B cell (primary cell): Measurements from ENCODE around the gene MAP1S. TPM values are rescaled to one million over a fixed set of nuclear protein-coding genes. Genes with fewer than 3 reads are reported as not detected.

Experiments
- ATAC-seq: fragments of 200-7000 bp; cut with Tn5 transposase; one replicate; pipeline ENCODE4 v1.10.0; 2021; ENCODE audit warnings: low read depth, mild to moderate bottlenecking, moderate number of reproducible peaks, moderate library complexity
- CTCF ChIA-PET: fragments of 350-600 bp; sonication (Branson Sonifier 250); formaldehyde crosslinking; loops from one replicate; lab custom pipeline; 2021; ENCODE audit warnings: antibody characterized with exemption, inconsistent platforms; lab: Charles Lee
- POLR2A ChIA-PET: fragments of 350-600 bp; sonication (Branson Sonifier 250); formaldehyde crosslinking; loops from one replicate; lab custom pipeline; 2021; ENCODE audit warnings: antibody characterized with exemption; lab: Charles Lee
- DNase-seq: peaks from one replicate; pipeline ENCODE4 v3.0.0; 2013
- H2AFZ ChIP-seq: 2 replicates; pipeline ENCODE4 v1.6.1; 2012; ENCODE audit warnings: mild to moderate bottlenecking, low read depth, low read length; ENCODE audit not compliant: insufficient read depth, poor library complexity, severe bottlenecking
- H3K27ac ChIP-seq, 2 donors: 1 replicate in 1 of 2; 2 replicates in 1 of 2; pipeline ENCODE4 v1.5.1; 2012 to 2013; ENCODE audit warnings: low read length in 2 of 2, mild to moderate bottlenecking in 2 of 2, moderate library complexity in 1 of 2
- H3K27me3 ChIP-seq, 4 experiments: fragments of 200-600 bp in 1 of 4; sonication (generic) in 1 of 4; replicated peaks in 1 of 4; 1 replicate in 2 of 4; 2 replicates in 2 of 4; pipeline versions ENCODE4 v1.6.1 to v1.7.0; 2013 to 2016; ENCODE audit warnings: low read length in 3 of 4, mild to moderate bottlenecking in 2 of 4, mixed read lengths in 1 of 4, moderate library complexity in 1 of 4; ENCODE audit not compliant: insufficient read depth in 4 of 4, control insufficient read depth in 3 of 4; ENCODE audit errors: control extremely low read depth in 1 of 4
- H3K36me3 ChIP-seq, 2 experiments: replicated peaks in 1 of 2; 1 replicate in 1 of 2; 2 replicates in 1 of 2; pipeline versions ENCODE4 v1.6.1 to v1.7.1; 2013; ENCODE audit warnings: low read length in 1 of 2; ENCODE audit not compliant: insufficient read depth in 2 of 2, control insufficient read depth in 1 of 2; ENCODE audit errors: control extremely low read depth in 1 of 2, extremely low read depth in 1 of 2
- H3K4me1 ChIP-seq, 2 donors: fragments of 200-600 bp in 1 of 2; sonication (generic) in 1 of 2; 1 replicate in 1 of 2; 2 replicates in 1 of 2; pipeline versions ENCODE4 v1.5.1 to v1.6.1; 2013 to 2017; ENCODE audit warnings: low read length in 2 of 2; ENCODE audit not compliant: control insufficient read depth in 2 of 2, insufficient read depth in 2 of 2
- H3K4me2 ChIP-seq: replicated peaks from 2 replicates; pipeline ENCODE3; 2012; ENCODE audit warnings: mild to moderate bottlenecking, low read depth, low read length; ENCODE audit not compliant: poor library complexity, severe bottlenecking
- H3K4me3 ChIP-seq, 5 experiments: fragments of 200-600 bp in 1 of 5; sonication (generic) in 1 of 5; 1 replicate in 3 of 5; 2 replicates in 2 of 5; pipeline versions ENCODE4 v1.5.1 to v1.7.0; 2011 to 2016; ENCODE audit warnings: low read length in 4 of 5, mild to moderate bottlenecking in 4 of 5, low read depth in 2 of 5, control low read depth in 1 of 5, moderate library complexity in 1 of 5; ENCODE audit not compliant: insufficient read depth in 1 of 5; ENCODE audit errors: control extremely low read depth in 1 of 5, extremely low read depth in 1 of 5
- H3K79me2 ChIP-seq: fragments of 200-600 bp; sonication (generic); one replicate; pipeline ENCODE4 v1.6.0; 2016; ENCODE audit warnings: low read length; ENCODE audit not compliant: control insufficient read depth, insufficient read depth
- H3K9ac ChIP-seq: fragments of 200-600 bp; sonication (generic); 2 replicates; pipeline ENCODE4 v1.6.1; 2017; ENCODE audit warnings: mild to moderate bottlenecking, low read length, moderate library complexity
- H3K9me3 ChIP-seq, 3 donors: one replicate each; pipeline versions ENCODE4 v1.6.1 to v1.7.1; 2013; ENCODE audit warnings: low read length in 2 of 3; ENCODE audit not compliant: control insufficient read depth in 2 of 3, insufficient read depth in 1 of 3; ENCODE audit errors: control extremely low read depth in 1 of 3
- H4K20me1 ChIP-seq: 2 replicates; pipeline ENCODE4 v1.6.0; 2012; ENCODE audit warnings: mild to moderate bottlenecking, low read length; ENCODE audit not compliant: insufficient read depth, control insufficient read depth, poor library complexity, severe bottlenecking
- H3K27ac Mint-ChIP-seq: one replicate; pipeline ENCODE4 v1.8.0; 2021; ENCODE audit warnings: mixed read lengths
- H3K27me3 Mint-ChIP-seq: one replicate; pipeline ENCODE4 v1.8.0; 2021; ENCODE audit warnings: mixed read lengths
- H3K4me1 Mint-ChIP-seq: one replicate; pipeline ENCODE4 v1.8.0; 2021; ENCODE audit warnings: mixed read lengths
- H3K4me3 Mint-ChIP-seq: one replicate; pipeline ENCODE4 v1.8.0; 2021; ENCODE audit warnings: mixed read lengths
- H3K9me3 Mint-ChIP-seq: one replicate; pipeline ENCODE4 v1.8.0; 2022; ENCODE audit warnings: mixed read lengths; ENCODE audit not compliant: insufficient read depth
- CTCF ChIP-seq: fragments of 200-600 bp; IDR thresholded peaks from one replicate; pipeline ENCODE4 v1.8.0; 2022; ENCODE audit warnings: antibody characterized with exemption, mild to moderate bottlenecking
- EZH2 ChIP-seq: IDR thresholded peaks from 2 replicates; pipeline ENCODE4 v1.6.1; 2012; ENCODE audit warnings: borderline replicate concordance, low read depth, mild to moderate bottlenecking, moderate library complexity, low read length; ENCODE audit not compliant: insufficient read depth, poor library complexity, severe bottlenecking
- WGBS: methylation state at CpG from one replicate; pipeline ENCODE4 v1.1.5; 2013; ENCODE audit warnings: missing lambda C conversion rate; ENCODE audit not compliant: insufficient coverage; 5-methylcytosine and 5-hydroxymethylcytosine counted together
- intact Hi-C: fragments of 100-400 bp; cut with micrococcal nuclease; formaldehyde crosslinking; loops from one replicate; pipeline ENCODE4 v1.10.0; 2022
- polyA plus RNA-seq: library from polyadenylated mRNA; depleted of rRNA; stranded (reverse); fragments of >200 nt; gene quantifications from 2 replicates; pipeline ENCODE4 v1.2.3, GENCODE V29; 2012
- total RNA-seq, 2 donors: library from RNA; stranded (reverse); fragments of 120-200 nt in 1 of 2; gene quantifications; 1 replicate in 1 of 2; 2 replicates in 1 of 2; pipeline versions ENCODE4 v1.2.3 to v1.2.4, GENCODE V29; 2013 to 2022

MAP1S gene
- total and polyA plus RNA-seq, 2 donors (not counting 1 experiment from before 2014, with no cell fraction given), result 38.2 to 83.0 TPM

GRCh38 chr19:17706750-17707181 lies 12.5 kb upstream of the MAP1S start:
- Mint-ChIP-seq H3K4me3 (no peak overlapping the region), H3K27me3 (peaks cover under 1% of the 10 kb centered on the region), H3K4me1 (peaks cover 5% of the 10 kb centered on the region), H3K9me3 (no peaks in the 10 kb centered on the region), H3K27ac (no peak overlapping the region)
- Histone ChIP-seq H3K79me2 (no peaks in the 10 kb centered on the region), H3K4me1 (no peaks in the 10 kb centered on the region), H4K20me1 (no peaks in the 10 kb centered on the region), H2AFZ (no peak overlapping the region), H3K4me3 (no peak overlapping the region), H3K27ac (no peak overlapping the region), H3K36me3 (no peaks in the 10 kb centered on the region), H3K4me2 (no peak overlapping the region), H3K9me3 (no peaks in the 10 kb centered on the region), H3K9ac (no peak overlapping the region), H3K27me3 (no peaks in the 10 kb centered on the region)
- TF ChIP-seq CTCF (no peak), EZH2 (no peak)
- intact Hi-C loops, result no loop called here
- DNase-seq (no peak), ATAC-seq (no peak)
- ChIA-PET POLR2A (interaction anchor here (0.7 kb wide), 1 partner anchor 149 kb away, joined by 3 read pairs; no protein-coding TSS in a partner anchor), CTCF (interaction anchor here (0.6 to 8.5 kb wide), 12 partner anchors 8 to 1218 kb away, joined by 3 to 137 read pairs (median 4); no protein-coding TSS in a partner anchor)
- 78% methylated on average over 16 of the region's 17 CpGs for WGBS

GRCh38 chr19:17711851-17712250 lies 7.4 kb upstream of the MAP1S start:
- Mint-ChIP-seq H3K27me3 (no peaks in the 10 kb centered on the region), H3K9me3 (no peaks in the 10 kb centered on the region), H3K4me1 (no peaks in the 10 kb centered on the region), H3K4me3 (no peak overlapping the region), H3K27ac (no peak overlapping the region)
- Histone ChIP-seq H3K79me2 (no peaks in the 10 kb centered on the region), H3K27me3 (no peaks in the 10 kb centered on the region), H3K9me3 (no peaks in the 10 kb centered on the region), H4K20me1 (no peaks in the 10 kb centered on the region), H3K4me2 (no peak overlapping the region), H3K27ac (no peak overlapping the region), H2AFZ (no peak overlapping the region), H3K9ac (no peak overlapping the region), H3K36me3 (no peaks in the 10 kb centered on the region), H3K4me1 (no peaks in the 10 kb centered on the region), H3K4me3 (no peak overlapping the region)
- no peak for TF ChIP-seq EZH2
- TF ChIP-seq CTCF, result no peak
- intact Hi-C loops, result no loop called here
- CTCF ChIA-PET, result interaction anchor here (1.0 kb wide), 1 partner anchor 148 kb away, joined by 3 read pairs; no protein-coding TSS in a partner anchor
- ATAC-seq (no peak), DNase-seq (no peak)
- WGBS, result 94% methylated on average over 4 of the region's 6 CpGs
- POLR2A ChIA-PET, result interaction anchor here (0.7 kb wide), 1 partner anchor 78 kb away, joined by 3 read pairs; no protein-coding TSS in a partner anchor
